ENCODE measurements around the gene PVALB.

The PVALB gene

GRCh38 chr22:36775586-36775963 lies 41.3 kb downstream of the PVALB start:
- peak; percentile 30 for DNase-seq (ENCODE audit: insufficient read length, low spot score)
- no peak for TF ChIP-seq SPI1 (IDR thresholded peaks at IDR 0.05; ENCODE audit: low read depth, low read length)
- no peak for TF ChIP-seq PAX5 (IDR thresholded peaks at IDR 0.05; ENCODE audit: insufficient read depth, low read length, severe bottlenecking)
- no peak for TF ChIP-seq TAF1 (IDR thresholded peaks at IDR 0.05; ENCODE audit: low read depth, low read length)
- TF ChIP-seq POLR2AphosphoS5 (IDR thresholded peaks at IDR 0.05; ENCODE audit: low read depth, low read length) = no peak
- TF ChIP-seq POLR2A (IDR thresholded peaks at IDR 0.05; ENCODE audit: low read depth, low read length) = no peak
- TF ChIP-seq POU2F2 (IDR thresholded peaks at IDR 0.05; ENCODE audit: low read depth, low read length) = no peak
- FAIRE-seq = no peak

- TF ChIP-seq POLR2A (IDR thresholded peaks at IDR 0.05; ENCODE audit: low read depth, low read length) = no peak
- TF ChIP-seq PAX5 (IDR thresholded peaks at IDR 0.05; ENCODE audit: insufficient read depth, low read length, severe bottlenecking) = no peak
- TF ChIP-seq POU2F2 (IDR thresholded peaks at IDR 0.05; ENCODE audit: low read depth, low read length) = no peak
- TF ChIP-seq TAF1 (IDR thresholded peaks at IDR 0.05; ENCODE audit: low read depth, low read length) = no peak
- peak; percentile 38; the same call in 1 of the 2 replicates for TF ChIP-seq SPI1 (IDR thresholded peaks at IDR 0.05; ENCODE audit: low read depth, low read length)
- no peak for TF ChIP-seq POLR2AphosphoS5 (IDR thresholded peaks at IDR 0.05; ENCODE audit: low read depth, low read length)
- FAIRE-seq = no peak
- no peak for DNase-seq (ENCODE audit: insufficient read length, low spot score)
These were observed 42.9 kb downstream of the PVALB start for GRCh38 chr22:36773935-36774334.

GRCh38 chr22:36772451-36772850 lies 44.4 kb downstream of the PVALB start:
- no peak for DNase-seq (ENCODE audit: insufficient read length, low spot score)
- no peak for FAIRE-seq
- TF ChIP-seq POLR2AphosphoS5 (IDR thresholded peaks at IDR 0.05; ENCODE audit: low read depth, low read length) (no peak), POLR2A (IDR thresholded peaks at IDR 0.05; ENCODE audit: low read depth, low read length) (no peak), TAF1 (IDR thresholded peaks at IDR 0.05; ENCODE audit: low read depth, low read length) (no peak), POU2F2 (IDR thresholded peaks at IDR 0.05; ENCODE audit: low read depth, low read length) (no peak), PAX5 (IDR thresholded peaks at IDR 0.05; ENCODE audit: insufficient read depth, low read length, severe bottlenecking) (no peak), SPI1 (IDR thresholded peaks at IDR 0.05; ENCODE audit: low read depth, low read length) (no peak)

GRCh38 chr22:36771356-36772063 lies 45.3 kb downstream of the PVALB start:
- FAIRE-seq (no peak), DNase-seq (ENCODE audit: insufficient read length, low spot score) (no peak)
- no peak for TF ChIP-seq PAX5 (IDR thresholded peaks at IDR 0.05; ENCODE audit: insufficient read depth, low read length, severe bottlenecking)

- FAIRE-seq (no peak), DNase-seq (ENCODE audit: insufficient read length, low spot score) (no peak)
- TF ChIP-seq POLR2AphosphoS5 (IDR thresholded peaks at IDR 0.05; ENCODE audit: low read depth, low read length) (no peak), POU2F2 (IDR thresholded peaks at IDR 0.05; ENCODE audit: low read depth, low read length) (no peak), SPI1 (IDR thresholded peaks at IDR 0.05; ENCODE audit: low read depth, low read length) (no peak), PAX5 (IDR thresholded peaks at IDR 0.05; ENCODE audit: insufficient read depth, low read length, severe bottlenecking) (no peak), TAF1 (IDR thresholded peaks at IDR 0.05; ENCODE audit: low read depth, low read length) (no peak), POLR2A (IDR thresholded peaks at IDR 0.05; ENCODE audit: low read depth, low read length) (no peak)
These were observed 46.2 kb downstream of the PVALB start for GRCh38 chr22:36770513-36771231.

GRCh38 chr22:36769541-36770512 lies 47.0 kb downstream of the PVALB start:
- DNase-seq (ENCODE audit: insufficient read length, low spot score) = no peak
- TF ChIP-seq POLR2AphosphoS5 (IDR thresholded peaks at IDR 0.05; ENCODE audit: low read depth, low read length) (no peak), POLR2A (IDR thresholded peaks at IDR 0.05; ENCODE audit: low read depth, low read length) (no peak), SPI1 (IDR thresholded peaks at IDR 0.05; ENCODE audit: low read depth, low read length) (no peak), POU2F2 (IDR thresholded peaks at IDR 0.05; ENCODE audit: low read depth, low read length) (no peak), PAX5 (IDR thresholded peaks at IDR 0.05; ENCODE audit: insufficient read depth, low read length, severe bottlenecking) (no peak), TAF1 (IDR thresholded peaks at IDR 0.05; ENCODE audit: low read depth, low read length) (no peak)
- FAIRE-seq = no peak

GRCh38 chr22:36768616-36769015 lies 48.2 kb downstream of the PVALB start:
- TF ChIP-seq PAX5 (IDR thresholded peaks at IDR 0.05; ENCODE audit: insufficient read depth, low read length, severe bottlenecking) = no peak
- TF ChIP-seq POLR2AphosphoS5 (IDR thresholded peaks at IDR 0.05; ENCODE audit: low read depth, low read length) = no peak
- TF ChIP-seq SPI1 (IDR thresholded peaks at IDR 0.05; ENCODE audit: low read depth, low read length) = no peak
- no peak for TF ChIP-seq POLR2A (IDR thresholded peaks at IDR 0.05; ENCODE audit: low read depth, low read length)
- TF ChIP-seq TAF1 (IDR thresholded peaks at IDR 0.05; ENCODE audit: low read depth, low read length) = no peak
- no peak for TF ChIP-seq POU2F2 (IDR thresholded peaks at IDR 0.05; ENCODE audit: low read depth, low read length)
- no peak for FAIRE-seq

GRCh38 chr22:36768141-36768540 lies 48.7 kb downstream of the PVALB start:
- no peak for DNase-seq (ENCODE audit: insufficient read length, low spot score)
- no peak for FAIRE-seq

More at GRCh38 chr22:36768616-36769015, 48.2 kb downstream of the PVALB start:
- DNase-seq (ENCODE audit: insufficient read length, low spot score) = no peak

More at GRCh38 chr22:36768141-36768540, 48.7 kb downstream of the PVALB start:
- TF ChIP-seq POLR2AphosphoS5 (IDR thresholded peaks at IDR 0.05; ENCODE audit: low read depth, low read length) = no peak
- TF ChIP-seq SPI1 (IDR thresholded peaks at IDR 0.05; ENCODE audit: low read depth, low read length) = no peak
- TF ChIP-seq POU2F2 (IDR thresholded peaks at IDR 0.05; ENCODE audit: low read depth, low read length) = no peak
- TF ChIP-seq POLR2A (IDR thresholded peaks at IDR 0.05; ENCODE audit: low read depth, low read length) = no peak
- TF ChIP-seq TAF1 (IDR thresholded peaks at IDR 0.05; ENCODE audit: low read depth, low read length) = no peak
- no peak for TF ChIP-seq PAX5 (IDR thresholded peaks at IDR 0.05; ENCODE audit: insufficient read depth, low read length, severe bottlenecking)
